Esophagus muscularis mucosa (tissue), 4 donors: ENCODE measurements around the gene ADAD1. TPM values are rescaled to one million over a fixed set of nuclear protein-coding genes. Genes with fewer than 3 reads are reported as not detected.

Experiments used
- DNase-seq: peaks from one replicate; pipeline ENCODE4 v3.0.0-alpha.2; 2017; ENCODE audit errors: extremely low spot score
- H3K27ac ChIP-seq, 4 donors: fragments of 200-600 bp; sonication (generic); replicated peaks in 1 of 4; 1 replicate in 3 of 4; 2 replicates in 1 of 4; pipeline ENCODE4 v1.5.1; 2016 to 2019; ENCODE audit warnings: mild to moderate bottlenecking in 1 of 4
- H3K27me3 ChIP-seq, 4 donors: fragments of 200-600 bp; sonication (generic); one replicate each; pipeline versions ENCODE4 v1.5.1 to v1.6.0; 2016 to 2019
- H3K36me3 ChIP-seq, 4 donors: fragments of 200-600 bp; sonication (generic); one replicate each; pipeline ENCODE4 v1.5.1; 2016 to 2019
- H3K4me1 ChIP-seq, 4 donors: fragments of 200-600 bp; sonication (generic); one replicate each; pipeline ENCODE4 v1.5.1; 2016 to 2019
- H3K4me3 ChIP-seq, 4 donors: fragments of 200-600 bp; sonication (generic); 1 replicate in 2 of 4; 2 replicates in 2 of 4; pipeline ENCODE4 v1.5.1; 2016 to 2019; ENCODE audit warnings: mild to moderate bottlenecking in 4 of 4, moderate library complexity in 1 of 4
- H3K9me3 ChIP-seq, 4 donors: fragments of 200-600 bp; sonication (generic); 1 replicate in 3 of 4; 2 replicates in 1 of 4; pipeline ENCODE4 v1.5.1; 2016 to 2019
- CTCF ChIP-seq, 3 experiments: fragments of 200-600 bp in 2 of 3; fragments of 450-650 bp in 1 of 3; sonication (generic) in 2 of 3; IDR thresholded peaks; one replicate each; pipeline ENCODE4 v1.5.1; 2017 to 2019; ENCODE audit warnings: antibody characterized with exemption in 3 of 3, mild to moderate bottlenecking in 2 of 3, moderate library complexity in 1 of 3
- EP300 ChIP-seq: sonication (generic); formaldehyde crosslinking; IDR thresholded peaks from one replicate; pipeline ENCODE4 v1.6.1; 2017; ENCODE audit warnings: antibody characterized with exemption
- POLR2A ChIP-seq: fragments of 450-650 bp; IDR thresholded peaks from one replicate; pipeline ENCODE4 v1.6.1; 2017; ENCODE audit warnings: antibody characterized with exemption, moderate library complexity, mild to moderate bottlenecking, low read depth
- POLR2AphosphoS5 ChIP-seq, 2 donors: sonication (generic); formaldehyde crosslinking; IDR thresholded peaks; one replicate each; pipeline ENCODE4 v1.6.1; 2017; ENCODE audit warnings: antibody characterized with exemption in 2 of 2
- WGBS: methylation state at CpG from one replicate; pipeline ENCODE4 v1.1.5; 2018; 5-methylcytosine and 5-hydroxymethylcytosine counted together
- intact Hi-C: fragments of 100-400 bp; cut with DNase I; formaldehyde crosslinking; loops from one replicate; pipeline ENCODE4 v1.15.1; 2023
- total RNA-seq, 4 donors: library from RNA; depleted of rRNA; stranded (reverse); fragments of >200 nt; gene quantifications; one replicate each; pipeline versions ENCODE4 v1.1.0 to v1.2.1, GENCODE V29; 2016

Gene ADAD1
- total RNA-seq, 4 donors from 2014 or later = not detected

GRCh38 chr4:122431351-122431750 is 52.5 kb downstream of the ADAD1 start:
- Histone ChIP-seq H3K36me3 (no peaks in the 10 kb centered on the region), H3K4me3 (no peak overlapping the region), H3K27me3 (no peaks in the 10 kb centered on the region), H3K4me1 (no peaks in the 10 kb centered on the region), H3K27ac (no peak overlapping the region), H3K9me3 (no peaks in the 10 kb centered on the region)
- TF ChIP-seq EP300 (no peak), POLR2AphosphoS5 (IDR thresholded peaks at IDR 0.05) (no peak), CTCF (IDR thresholded peaks at IDR 0.05) (no peak), POLR2A (no peak)
- WGBS = 51% methylated on average over 5 of the region's 5 CpGs
- no peak for DNase-seq
- intact Hi-C loops = no loop called here

- Histone ChIP-seq H3K4me1 (no peaks in the 10 kb centered on the region), H3K27ac (no peak overlapping the region), H3K4me3 (no peak overlapping the region), H3K9me3 (no peaks in the 10 kb centered on the region), H3K36me3 (no peaks in the 10 kb centered on the region), H3K27me3 (no peaks in the 10 kb centered on the region)
- TF ChIP-seq EP300 (no peak), POLR2AphosphoS5 (IDR thresholded peaks at IDR 0.05) (no peak), CTCF (IDR thresholded peaks at IDR 0.05) (no peak), POLR2A (no peak)
- DNase-seq = no peak
- intact Hi-C loops = no loop called here
- 72% methylated on average over 3 of the region's 3 CpGs for WGBS
Observed at GRCh38 chr4:122434285-122434684, 55.5 kb downstream of the ADAD1 start.

- TF ChIP-seq EP300 (no peak), POLR2AphosphoS5 (IDR thresholded peaks at IDR 0.05) (no peak), POLR2A (no peak), CTCF (IDR thresholded peaks at IDR 0.05) (no peak)
- DNase-seq = no peak
- no peaks in the 10 kb centered on the region for H3K4me1 ChIP-seq
- intact Hi-C loops = no loop called here
- H3K27me3 ChIP-seq = no peaks in the 10 kb centered on the region
- no peak overlapping the region for H3K4me3 ChIP-seq
- H3K27ac ChIP-seq = no peak overlapping the region
- no peaks in the 10 kb centered on the region for H3K36me3 ChIP-seq
- H3K9me3 ChIP-seq = no peaks in the 10 kb centered on the region
Observed at GRCh38 chr4:122450847-122451246, 72.0 kb downstream of the ADAD1 start.

GRCh38 chr4:122453384-122453995 is 74.7 kb downstream of the ADAD1 start:
- no peaks in the 10 kb centered on the region for H3K4me1 ChIP-seq
- no peak overlapping the region for H3K4me3 ChIP-seq
- WGBS = 37% methylated on average over 1 of the region's 1 CpG
- intact Hi-C loops = no loop called here
- H3K27me3 ChIP-seq = no peaks in the 10 kb centered on the region
- no peaks in the 10 kb centered on the region for H3K36me3 ChIP-seq
- H3K27ac ChIP-seq = no peak overlapping the region
- H3K9me3 ChIP-seq = no peaks in the 10 kb centered on the region
- no peak for DNase-seq
- no peak for TF ChIP-seq CTCF (IDR thresholded peaks at IDR 0.05)
- TF ChIP-seq POLR2A = no peak
- no peak for TF ChIP-seq EP300
- no peak for TF ChIP-seq POLR2AphosphoS5 (IDR thresholded peaks at IDR 0.05)
